GM23248 (cell line): ENCODE results near the gene CA4. TPM values are rescaled to one million over a fixed set of nuclear protein-coding genes. Genes with fewer than 3 reads are reported as not detected.
A peak's percentile ranks its signal among the peaks of the same experiment; 100 is the strongest.

Experiments used
- DNase-seq: peaks from one replicate; pipeline ENCODE4 v3.0.0-alpha.2; 2015
- H2AFZ ChIP-seq: fragments of 200-600 bp; sonication (generic); 2 replicates; pipeline ENCODE4 v1.6.1; 2016; ENCODE audit warnings: antibody characterized with exemption
- H3F3A ChIP-seq: fragments of 200-600 bp; sonication (generic); 2 replicates; pipeline ENCODE4 v1.6.1; 2016; ENCODE audit warnings: mild to moderate bottlenecking, antibody characterized with exemption, mixed run types; ENCODE audit not compliant: insufficient read depth
- H3K27ac ChIP-seq: fragments of 200-600 bp; sonication (generic); 2 replicates; pipeline ENCODE4 v1.5.1; 2016; ENCODE audit warnings: mild to moderate bottlenecking
- H3K27me3 ChIP-seq: fragments of 200-600 bp; sonication (generic); replicated peaks from 2 replicates; pipeline ENCODE4 v1.6.1; 2016; ENCODE audit warnings: mild to moderate bottlenecking; ENCODE audit not compliant: insufficient read depth
- H3K36me3 ChIP-seq: fragments of 200-600 bp; sonication (generic); 2 replicates; pipeline ENCODE4 v1.6.1; 2016; ENCODE audit warnings: low read depth, mild to moderate bottlenecking
- H3K4me1 ChIP-seq: fragments of 200-600 bp; sonication (generic); 2 replicates; pipeline ENCODE4 v1.6.1; 2016; ENCODE audit warnings: mild to moderate bottlenecking; ENCODE audit not compliant: insufficient read depth
- H3K4me2 ChIP-seq: fragments of 200-600 bp; sonication (generic); one replicate; pipeline ENCODE4 v1.6.1; 2016; ENCODE audit warnings: mild to moderate bottlenecking; ENCODE audit not compliant: unreplicated experiment
- H3K4me3 ChIP-seq: fragments of 200-600 bp; sonication (generic); 2 replicates; pipeline ENCODE4 v1.5.1; 2016; ENCODE audit warnings: mild to moderate bottlenecking
- H3K79me2 ChIP-seq: fragments of 200-600 bp; sonication (generic); 2 replicates; pipeline ENCODE4 v1.6.1; 2016; ENCODE audit warnings: mild to moderate bottlenecking; ENCODE audit not compliant: insufficient read depth
- H3K9ac ChIP-seq: fragments of 200-600 bp; sonication (generic); 2 replicates; pipeline ENCODE4 v1.6.1; 2016; ENCODE audit warnings: mild to moderate bottlenecking
- H3K9me2 ChIP-seq: fragments of 200-600 bp; sonication (generic); 2 replicates; pipeline ENCODE4 v1.6.1; 2016; ENCODE audit warnings: mixed run types, mild to moderate bottlenecking, moderate library complexity; ENCODE audit not compliant: insufficient read depth
- H3K9me3 ChIP-seq: fragments of 200-600 bp; sonication (generic); one replicate; pipeline ENCODE4 v1.6.1; 2017; ENCODE audit warnings: low read depth
- H4K20me1 ChIP-seq: fragments of 200-600 bp; sonication (generic); 2 replicates; pipeline ENCODE4 v1.6.0; 2016; ENCODE audit not compliant: insufficient read depth
- EZH2 ChIP-seq: fragments of 200-600 bp; sonication (generic); IDR thresholded peaks from 2 replicates; pipeline ENCODE4 v1.6.1; 2018; ENCODE audit warnings: antibody characterized with exemption, mild to moderate bottlenecking; ENCODE audit not compliant: insufficient read depth, poor library complexity, severe bottlenecking
- EZH2phosphoT487 ChIP-seq: fragments of 200-600 bp; sonication (generic); IDR thresholded peaks from 2 replicates; pipeline ENCODE4 v1.6.1; 2018; ENCODE audit warnings: antibody characterized with exemption, moderate library complexity, mild to moderate bottlenecking, low read depth; ENCODE audit not compliant: insufficient read depth
- WGBS, 2 experiments: methylation state at CpG; one replicate each; pipeline ENCODE4 v1.1.6; 2015 to 2017; ENCODE audit warnings: low lambda C conversion rate in 2 of 2, low coverage in 1 of 2; ENCODE audit errors: missing lambda C conversion rate in 2 of 2; 5-methylcytosine and 5-hydroxymethylcytosine counted together
- in situ Hi-C: fragments of 300-500 bp; cut with MboI; formaldehyde crosslinking; loops from 2 replicates; pipeline ENCODE4 v1.15.0; 2020
- polyA plus RNA-seq: library from polyadenylated mRNA; unstranded; fragments of >200 nt; fragmentation: Nextera tagmentation; extraction: Ambion mirVana; gene quantifications from 2 replicates; pipeline ENCODE4 v1.2.1, GENCODE V29; 2016
- total RNA-seq: library from RNA; depleted of rRNA; stranded (reverse); fragments of >200 nt; shearing (Covaris generic); gene quantifications from 2 replicates; pipeline ENCODE4 v1.2.3, GENCODE V29; 2014

The CA4 gene
- total and polyA plus RNA-seq, 2 experiments from 2014 or later = not detected

- Histone ChIP-seq H3K4me3 (no peak overlapping the region), H4K20me1 (no peaks in the 10 kb centered on the region), H3K9me3 (no peaks in the 10 kb centered on the region), H3K27ac (no peak overlapping the region), H3K4me1 (peaks cover 11% of the 10 kb centered on the region), H3K36me3 (no peaks in the 10 kb centered on the region), H3K4me2 (no peak overlapping the region), H3K9me2 (no peaks in the 10 kb centered on the region), H3K9ac (no peak overlapping the region), H3K27me3 (no peaks in the 10 kb centered on the region), H2AFZ (no peak overlapping the region), H3K79me2 (no peaks in the 10 kb centered on the region), H3F3A (peaks cover 4% of the 10 kb centered on the region; the same call in 1 of the 2 replicates)
- DNase-seq = no peak
- in situ Hi-C loops = no loop called here
- no peak for TF ChIP-seq EZH2
- no peak for TF ChIP-seq EZH2phosphoT487
- WGBS, 2 experiments = 74 to 80% methylated on average over 5 of the region's 5 CpGs
Measured at GRCh38 chr17:60165971-60166370, 16.2 kb downstream of the CA4 start.

DNA sequence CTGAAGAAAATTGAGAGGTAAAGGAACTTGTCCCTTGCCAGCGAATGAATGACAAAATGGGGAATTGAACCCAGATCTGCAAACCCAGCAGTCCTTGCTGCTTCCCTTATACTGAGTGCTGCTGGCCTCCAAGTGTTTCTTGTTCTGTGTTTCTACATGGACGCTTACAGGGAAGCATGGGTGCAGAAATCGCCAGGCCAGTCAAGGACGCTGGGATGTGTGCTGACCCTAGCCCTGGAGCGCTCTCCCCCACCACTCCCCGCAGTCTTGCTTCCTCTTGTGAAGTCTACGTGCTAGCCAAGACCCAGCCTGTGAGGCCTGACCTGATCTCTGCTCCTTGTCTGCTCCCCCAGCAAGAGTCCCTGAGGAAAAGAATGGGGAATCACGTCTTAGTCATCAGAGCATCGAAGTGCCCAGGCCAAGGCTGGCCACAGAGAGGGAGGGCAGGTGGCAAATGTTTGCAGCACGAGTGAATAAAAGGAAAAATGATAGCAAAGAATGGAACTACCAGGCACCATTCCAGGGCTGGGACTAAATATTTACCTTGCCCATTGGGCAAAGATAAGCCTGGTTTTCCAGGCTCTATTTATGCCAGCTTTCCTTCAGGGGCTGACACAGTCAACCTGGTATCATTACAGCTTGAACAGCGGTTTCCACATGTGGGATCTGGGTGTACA is 17.4 kb downstream of the CA4 start:
- Histone ChIP-seq H3K27me3 (no peaks in the 10 kb centered on the region), H3K4me2 (no peak overlapping the region), H3F3A (peaks cover 8% of the 10 kb centered on the region; the same call in 1 of the 2 replicates), H3K4me1 (peaks cover 11% of the 10 kb centered on the region), H4K20me1 (no peaks in the 10 kb centered on the region), H3K36me3 (no peaks in the 10 kb centered on the region), H3K9me2 (no peaks in the 10 kb centered on the region), H3K27ac (no peak overlapping the region), H3K79me2 (no peaks in the 10 kb centered on the region), H3K9me3 (no peaks in the 10 kb centered on the region), H3K9ac (no peak overlapping the region), H3K4me3 (no peak overlapping the region), H2AFZ (no peak overlapping the region)
- TF ChIP-seq EZH2phosphoT487 (no peak), EZH2 (no peak)
- DNase-seq = no peak
- in situ Hi-C loops = no loop called here
- 70 to 75% methylated on average over 11 of the region's 11 CpGs for WGBS, 2 experiments

DNA sequence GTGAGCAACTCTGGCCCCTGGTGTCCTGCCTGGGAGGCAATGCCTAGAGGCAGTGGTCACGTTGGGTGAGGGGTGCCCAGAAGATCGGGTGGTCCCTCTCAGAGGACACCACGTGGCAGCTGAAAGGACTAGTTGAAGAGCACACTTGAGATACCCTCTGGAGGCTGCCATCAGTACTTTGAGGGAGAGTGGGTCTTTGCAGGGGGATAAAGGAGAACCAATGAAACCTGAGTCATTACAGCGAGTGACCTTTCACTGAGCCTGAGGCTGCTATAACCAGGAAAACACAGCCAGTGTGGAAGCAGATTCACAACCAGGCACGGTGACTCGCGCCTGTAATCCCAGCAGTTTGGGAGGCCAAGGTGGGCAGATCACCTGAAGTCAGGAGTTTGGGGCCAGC is 18.9 kb downstream of the CA4 start:
- Histone ChIP-seq H4K20me1 (no peaks in the 10 kb centered on the region), H3K9ac (no peak overlapping the region), H3K4me3 (no peak overlapping the region), H2AFZ (no peak overlapping the region), H3K79me2 (no peaks in the 10 kb centered on the region), H3K9me2 (no peaks in the 10 kb centered on the region), H3K27me3 (no peaks in the 10 kb centered on the region), H3K4me2 (no peak overlapping the region), H3K4me1 (peaks cover 19% of the 10 kb centered on the region), H3K27ac (no peak overlapping the region), H3K36me3 (no peaks in the 10 kb centered on the region), H3F3A (peaks cover 19% of the 10 kb centered on the region), H3K9me3 (no peaks in the 10 kb centered on the region)
- 79 to 85% methylated on average over 7 of the region's 7 CpGs for WGBS, 2 experiments
- TF ChIP-seq EZH2phosphoT487 (no peak), EZH2 (no peak)
- no peak for DNase-seq
- in situ Hi-C loops = no loop called here

DNA sequence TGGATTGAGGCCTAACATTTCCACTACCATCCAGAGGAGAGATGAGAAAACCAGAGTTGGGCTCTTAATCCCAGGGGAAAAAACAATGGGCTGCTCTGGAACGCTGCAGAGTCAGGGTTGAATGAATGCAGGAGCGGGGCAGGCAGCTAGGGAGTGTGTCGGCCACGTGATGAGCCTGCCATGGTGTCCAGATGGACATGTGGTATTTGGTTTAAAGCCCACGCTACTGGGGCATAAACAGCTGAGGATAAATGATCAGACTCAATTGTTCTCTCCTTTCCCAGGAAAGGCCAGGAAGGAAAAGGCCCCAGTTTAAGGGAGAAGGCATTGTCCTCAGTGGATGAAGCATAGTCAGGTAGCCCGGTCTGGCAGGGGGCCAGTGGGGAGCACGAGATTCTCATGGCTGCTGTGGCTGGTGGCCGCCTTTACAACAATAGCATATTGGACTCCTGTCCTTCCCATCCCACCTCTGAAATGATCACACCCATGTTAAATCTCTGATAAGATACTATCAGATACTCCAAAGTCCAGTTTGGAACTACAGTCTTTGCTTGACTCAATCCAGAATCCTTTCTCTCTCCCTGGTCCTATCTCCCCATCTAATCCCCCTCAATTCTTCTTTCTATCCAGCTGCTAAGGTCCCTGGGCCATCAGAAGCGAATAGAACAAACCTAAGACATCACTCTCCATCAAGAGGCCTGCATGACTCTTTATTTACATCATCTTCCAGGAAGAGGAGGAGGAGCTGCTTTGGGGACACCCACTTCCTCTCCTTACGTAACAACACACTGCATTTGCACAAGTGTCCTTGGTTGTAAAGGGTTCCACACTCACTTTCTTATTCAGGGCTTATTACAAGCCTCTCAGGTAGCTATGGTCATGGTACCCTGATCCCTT is 20.4 kb downstream of the CA4 start:
- H3K9me2 ChIP-seq = no peaks in the 10 kb centered on the region
- no peak overlapping the region for H2AFZ ChIP-seq
- no peak overlapping the region for H3K4me3 ChIP-seq
- peaks cover 31% of the 10 kb centered on the region for H3F3A ChIP-seq
- 34 to 35% methylated on average over 10 of the region's 10 CpGs for WGBS, 2 experiments
- no peaks in the 10 kb centered on the region for H3K36me3 ChIP-seq
- peaks cover 26% of the 10 kb centered on the region for H3K4me1 ChIP-seq
- no peaks in the 10 kb centered on the region for H4K20me1 ChIP-seq
- H3K27ac ChIP-seq = no peak overlapping the region
- peak; percentile 47 for DNase-seq
- no peaks in the 10 kb centered on the region for H3K79me2 ChIP-seq
- H3K9me3 ChIP-seq = no peaks in the 10 kb centered on the region
- H3K9ac ChIP-seq = no peak overlapping the region
- in situ Hi-C loops = no loop called here
- no peak for TF ChIP-seq EZH2
- TF ChIP-seq EZH2phosphoT487 = no peak
- no peak overlapping the region for H3K4me2 ChIP-seq
- H3K27me3 ChIP-seq = no peaks in the 10 kb centered on the region
